Peyer's patch (tissue), 4 donors: ENCODE results near the gene MALL.

Experiments used
- POLR2A ChIP-seq, 2 donors: fragments of 450-650 bp; IDR thresholded peaks; one replicate each; pipeline ENCODE4 v1.5.1; 2017; ENCODE audit warnings: antibody characterized with exemption in 2 of 2, mild to moderate bottlenecking in 2 of 2, moderate library complexity in 2 of 2
- TF ChIP-seq, protein P1 (sequence below), 6 experiments: fragments of 450-650 bp in 4 of 6; fragments of 200-600 bp in 2 of 6; sonication (generic) in 1 of 6; IDR thresholded peaks; one replicate each; pipeline ENCODE4 v1.5.1; 2017 to 2019; ENCODE audit warnings: antibody characterized with exemption in 6 of 6, mild to moderate bottlenecking in 3 of 6, moderate library complexity in 1 of 6

DNA sequence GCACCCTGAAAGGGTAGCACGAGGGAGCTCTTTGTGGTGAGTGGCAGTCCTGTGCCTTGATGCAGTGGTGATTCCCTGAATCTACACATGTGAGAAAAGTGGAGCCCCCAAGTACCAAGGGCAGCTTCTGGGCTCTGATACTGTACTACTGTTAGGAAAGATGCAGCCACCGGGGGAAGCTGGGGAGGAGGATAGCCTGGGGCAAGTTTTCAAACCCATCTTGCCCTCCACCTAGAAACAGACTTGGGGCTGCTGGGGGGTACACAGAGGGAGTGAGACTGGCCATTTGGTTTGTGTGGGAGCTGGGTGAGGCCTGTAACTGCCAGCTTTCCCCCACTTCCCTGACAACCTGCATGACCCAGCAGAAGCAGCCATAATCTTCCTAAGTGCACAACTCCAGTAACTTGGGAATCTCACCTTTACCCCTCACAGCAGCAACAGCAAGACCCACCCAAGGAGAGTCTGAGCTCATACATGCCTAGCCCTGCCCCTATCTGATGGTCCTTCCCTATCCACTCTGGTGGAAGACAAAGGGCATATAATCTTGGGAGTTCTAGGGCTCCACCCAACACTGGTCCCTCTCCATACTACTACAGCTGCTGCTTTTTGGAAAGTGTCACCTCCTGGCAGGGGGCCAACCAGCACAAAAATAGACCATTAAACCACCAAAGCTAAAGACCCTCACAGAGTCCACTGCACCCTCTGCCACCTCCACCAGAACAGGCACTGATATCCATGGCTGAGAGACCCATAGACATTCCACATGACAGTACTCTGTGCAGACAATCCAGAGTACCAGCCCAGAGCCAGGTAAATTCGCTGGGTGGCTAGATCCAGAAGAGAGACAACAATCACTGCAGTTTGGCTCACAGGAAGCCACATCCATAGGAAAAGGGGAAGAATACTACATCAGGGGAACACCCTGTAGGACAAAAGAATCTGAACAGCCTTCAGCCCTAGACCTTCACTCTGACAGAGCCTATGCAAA, 8.2 kb downstream of the MALL start:
- TF ChIP-seq, protein P1, sequence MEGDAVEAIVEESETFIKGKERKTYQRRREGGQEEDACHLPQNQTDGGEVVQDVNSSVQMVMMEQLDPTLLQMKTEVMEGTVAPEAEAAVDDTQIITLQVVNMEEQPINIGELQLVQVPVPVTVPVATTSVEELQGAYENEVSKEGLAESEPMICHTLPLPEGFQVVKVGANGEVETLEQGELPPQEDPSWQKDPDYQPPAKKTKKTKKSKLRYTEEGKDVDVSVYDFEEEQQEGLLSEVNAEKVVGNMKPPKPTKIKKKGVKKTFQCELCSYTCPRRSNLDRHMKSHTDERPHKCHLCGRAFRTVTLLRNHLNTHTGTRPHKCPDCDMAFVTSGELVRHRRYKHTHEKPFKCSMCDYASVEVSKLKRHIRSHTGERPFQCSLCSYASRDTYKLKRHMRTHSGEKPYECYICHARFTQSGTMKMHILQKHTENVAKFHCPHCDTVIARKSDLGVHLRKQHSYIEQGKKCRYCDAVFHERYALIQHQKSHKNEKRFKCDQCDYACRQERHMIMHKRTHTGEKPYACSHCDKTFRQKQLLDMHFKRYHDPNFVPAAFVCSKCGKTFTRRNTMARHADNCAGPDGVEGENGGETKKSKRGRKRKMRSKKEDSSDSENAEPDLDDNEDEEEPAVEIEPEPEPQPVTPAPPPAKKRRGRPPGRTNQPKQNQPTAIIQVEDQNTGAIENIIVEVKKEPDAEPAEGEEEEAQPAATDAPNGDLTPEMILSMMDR (IDR thresholded peaks at IDR 0.05): peak in 1 of 6 experiments; percentile 4
- TF ChIP-seq POLR2A (IDR thresholded peaks at IDR 0.05): peak; percentile 40 to 95
